Tibial nerve (tissue), 4 donors: ENCODE data around the gene TFG. TPM values are rescaled to one million over a fixed set of nuclear protein-coding genes. Genes with fewer than 3 reads are reported as not detected.
"Not testable (repeated sequence)": the region's sequence is repeated elsewhere in the genome, so short reads cannot be mapped to it uniquely, and the experiment has no call there.

Experiments used
- DNase-seq, 2 donors: peaks; one replicate each; pipeline ENCODE4 v3.0.0-alpha.2; 2019; ENCODE audit warnings: low spot score in 2 of 2
- H3K27ac ChIP-seq, 4 donors: fragments of 200-600 bp; sonication (generic) in 3 of 4; one replicate each; pipeline ENCODE4 v1.5.1; 2017 to 2019; ENCODE audit warnings: mild to moderate bottlenecking in 1 of 4
- H3K27me3 ChIP-seq, 2 donors: fragments of 200-600 bp; sonication (generic) in 1 of 2; one replicate each; pipeline versions ENCODE4 v1.5.1 to v1.6.0; 2017 to 2019
- H3K36me3 ChIP-seq, 3 donors: fragments of 200-600 bp; sonication (generic); one replicate each; pipeline ENCODE4 v1.5.1; 2018 to 2019
- H3K4me1 ChIP-seq, 4 donors: fragments of 200-600 bp; sonication (generic) in 3 of 4; one replicate each; pipeline ENCODE4 v1.5.1; 2017 to 2019
- H3K4me3 ChIP-seq, 4 donors: fragments of 200-600 bp; sonication (generic) in 3 of 4; one replicate each; pipeline ENCODE4 v1.5.1; 2017 to 2019; ENCODE audit warnings: mild to moderate bottlenecking in 1 of 4, moderate library complexity in 1 of 4
- H3K9me3 ChIP-seq, 4 donors: fragments of 200-600 bp; sonication (generic) in 3 of 4; one replicate each; pipeline ENCODE4 v1.5.1; 2017 to 2019
- CTCF ChIP-seq, 5 experiments: fragments of 200-600 bp in 3 of 5; fragments of 450-650 bp in 2 of 5; sonication (generic) in 3 of 5; IDR thresholded peaks; one replicate each; pipeline ENCODE4 v1.5.1; 2016 to 2019; ENCODE audit warnings: antibody characterized with exemption in 5 of 5, mild to moderate bottlenecking in 3 of 5, moderate library complexity in 2 of 5
- EP300 ChIP-seq, 2 donors: sonication (generic); formaldehyde crosslinking; IDR thresholded peaks; one replicate each; pipeline ENCODE4 v1.6.1; 2017; ENCODE audit warnings: antibody characterized with exemption in 2 of 2, mild to moderate bottlenecking in 1 of 2
- POLR2A ChIP-seq, 2 donors: fragments of 450-650 bp; IDR thresholded peaks; one replicate each; pipeline ENCODE4 v1.6.1; 2017; ENCODE audit warnings: antibody characterized with exemption in 2 of 2, mild to moderate bottlenecking in 2 of 2, moderate library complexity in 2 of 2
- WGBS, 2 donors: methylation state at CpG; one replicate each; pipeline ENCODE4 v1.1.5; 2018; 5-methylcytosine and 5-hydroxymethylcytosine counted together
- total RNA-seq, 4 donors: library from RNA; depleted of rRNA; stranded (reverse); fragments of >200 nt; gene quantifications; one replicate each; pipeline ENCODE4 v1.1.0, GENCODE V29; 2016

Gene TFG
- total RNA-seq: 10 to 100 TPM; 50.8 to 80.8 (median 62.8) TPM

- H3K36me3 ChIP-seq: peaks cover 0 to 8% (median 0%) of the 10 kb centered on the region in 3 donors
- no peaks in the 10 kb centered on the region for H3K27me3 ChIP-seq
- peak within 1 kb of the TSS; percentile 92 to 99 (median 96) for H3K27ac ChIP-seq
- DNase-seq: peak; percentile 93
- H3K4me1 ChIP-seq: peaks cover 0 to 36% (median 9%) of the 10 kb centered on the region in 4 donors
- WGBS, 2 donors: 1 to 2% methylated on average over 42 to 65 of the region's 76 CpGs
- peak within 1 kb of the TSS; percentile 78 to 95 (median 87) for H3K4me3 ChIP-seq
- no peaks in the 10 kb centered on the region for H3K9me3 ChIP-seq
- TF ChIP-seq POLR2A (IDR thresholded peaks at IDR 0.05) (peak; percentile 68 to 81), EP300 (IDR thresholded peaks at IDR 0.05) (peak; percentile 94 to 98), CTCF (IDR thresholded peaks at IDR 0.05) (peak in 1 of 5 experiments; percentile 29)
Observed at GRCh38 chr3:100708989-100709841, at the start of gene TFG. TFG (plus strand) TSS chr3:100709494; CDS start chr3:100713686, 4,192 bp downstream.

GRCh38 chr3:100661294-100661693, 48.0 kb upstream of the TFG start:
- H3K27me3 ChIP-seq, H3K27ac ChIP-seq, H3K36me3 ChIP-seq, H3K9me3 ChIP-seq, H3K4me3 ChIP-seq, H3K4me1 ChIP-seq, DNase-seq: not testable (repeated sequence)

DNA sequence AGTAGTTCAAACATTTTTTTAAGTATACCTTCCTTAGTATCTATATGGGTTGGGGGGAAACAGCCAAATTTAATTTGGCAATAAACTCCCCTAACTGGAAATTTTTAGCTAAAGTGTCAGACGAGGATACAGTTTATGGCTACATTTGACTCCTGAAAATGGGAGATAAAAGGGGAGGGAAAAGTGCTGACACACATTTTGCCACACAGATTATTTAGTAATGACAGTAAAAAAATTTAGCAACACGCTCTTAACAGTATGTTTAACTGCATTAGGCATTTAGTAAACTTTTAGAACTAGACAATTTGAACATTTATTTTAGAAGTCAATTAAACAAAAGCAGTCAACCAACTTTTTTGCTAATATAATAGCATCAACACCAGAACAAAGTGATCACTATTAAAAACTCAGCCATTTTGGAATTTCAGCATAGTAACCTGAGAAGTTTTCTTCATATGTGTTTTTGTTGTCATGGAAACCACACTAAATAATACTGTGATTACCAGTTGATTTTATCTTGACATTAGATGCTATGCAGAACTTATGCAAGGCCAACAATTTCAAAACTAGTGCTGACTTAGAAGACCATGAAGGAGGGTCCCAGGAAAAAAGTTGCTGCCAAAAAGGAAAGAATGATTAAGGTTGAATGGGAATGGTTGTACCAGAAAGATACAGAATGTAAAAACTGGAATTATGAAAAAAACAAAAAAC, 47.0 kb upstream of the TFG start:
- Histone ChIP-seq H3K4me1 (no peaks in the 10 kb centered on the region), H3K4me3 (no peak overlapping the region), H3K27ac (no peak overlapping the region), H3K9me3 (peaks cover 0 to under 1% (median 0%) of the 10 kb centered on the region in 4 donors), H3K27me3 (no peaks in the 10 kb centered on the region), H3K36me3 (no peaks in the 10 kb centered on the region)
- TF ChIP-seq EP300 (IDR thresholded peaks at IDR 0.05): no peak
- TF ChIP-seq CTCF (IDR thresholded peaks at IDR 0.05): no peak
- TF ChIP-seq POLR2A (IDR thresholded peaks at IDR 0.05): no peak
- 72 to 76% methylated on average over 2 of the region's 2 CpGs for WGBS, 2 donors
- DNase-seq: no peak

DNA sequence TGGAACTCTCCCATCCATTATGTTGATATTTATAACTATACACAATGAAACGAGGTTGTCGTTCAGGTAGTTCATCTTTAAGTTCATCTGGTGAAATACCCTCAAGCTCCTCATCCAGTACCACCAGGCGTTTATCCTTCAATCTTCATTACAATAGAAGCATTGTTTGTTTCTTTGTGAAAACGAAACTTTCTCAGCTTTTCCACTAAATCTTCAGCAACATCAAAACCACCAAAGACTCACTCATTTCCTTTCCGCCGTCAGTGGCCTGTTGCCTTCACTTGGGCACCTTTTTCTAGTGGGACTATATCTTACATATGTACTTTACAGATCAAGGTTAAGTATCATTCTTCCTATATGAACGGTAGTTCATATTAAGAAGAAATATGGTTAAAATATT, 44.1 kb upstream of the TFG start:
- no peaks in the 10 kb centered on the region for H3K36me3 ChIP-seq
- no peaks in the 10 kb centered on the region for H3K4me1 ChIP-seq
- H3K27me3 ChIP-seq: no peaks in the 10 kb centered on the region
- no peak overlapping the region for H3K4me3 ChIP-seq
- H3K27ac ChIP-seq: no peak overlapping the region
- WGBS, 2 donors: 39 to 41% methylated on average over 7 of the region's 7 CpGs
- H3K9me3 ChIP-seq: peaks cover 0 to 8% (median 0%) of the 10 kb centered on the region in 4 donors
- TF ChIP-seq CTCF (IDR thresholded peaks at IDR 0.05) (no peak), EP300 (IDR thresholded peaks at IDR 0.05) (no peak), POLR2A (IDR thresholded peaks at IDR 0.05) (no peak)
- DNase-seq: no peak

DNA sequence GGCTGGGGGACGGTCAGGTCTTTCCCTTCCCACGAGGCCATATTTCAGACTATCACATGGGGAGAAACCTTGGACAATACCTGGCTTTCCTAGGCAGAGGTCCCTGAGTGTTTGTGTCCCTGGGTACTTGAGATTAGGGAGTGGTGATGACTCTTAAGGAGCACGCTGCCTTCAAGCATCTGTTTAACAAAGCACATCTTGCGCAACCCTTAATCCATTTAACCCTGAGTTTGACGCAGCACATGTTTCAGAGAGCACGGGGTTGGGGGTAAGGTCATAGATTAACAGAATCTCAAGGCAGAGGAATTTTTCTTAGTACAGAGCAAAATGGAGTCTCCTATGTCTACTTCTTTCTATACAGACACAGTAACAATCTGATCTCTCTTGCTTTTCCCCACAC, 42.6 kb upstream of the TFG start:
- not testable (repeated sequence) for H3K27me3 ChIP-seq, H3K4me1 ChIP-seq, DNase-seq, H3K27ac ChIP-seq, H3K36me3 ChIP-seq, H3K4me3 ChIP-seq
- 66 to 67% methylated on average over 4 to 6 of the region's 6 CpGs for WGBS, 2 donors
- H3K9me3 ChIP-seq: peaks cover 0 to 18% (median 0%) of the 10 kb centered on the region in 4 donors

GRCh38 chr3:100667316-100667715, 42.0 kb upstream of the TFG start:
- H3K9me3 ChIP-seq: peaks cover 0 to 18% (median 0%) of the 10 kb centered on the region in 4 donors
- WGBS, 2 donors: 73 to 83% methylated on average over 1 of the region's 1 CpG
- not testable (repeated sequence) for H3K27me3 ChIP-seq, H3K27ac ChIP-seq, H3K36me3 ChIP-seq, DNase-seq, H3K4me1 ChIP-seq, H3K4me3 ChIP-seq

DNA sequence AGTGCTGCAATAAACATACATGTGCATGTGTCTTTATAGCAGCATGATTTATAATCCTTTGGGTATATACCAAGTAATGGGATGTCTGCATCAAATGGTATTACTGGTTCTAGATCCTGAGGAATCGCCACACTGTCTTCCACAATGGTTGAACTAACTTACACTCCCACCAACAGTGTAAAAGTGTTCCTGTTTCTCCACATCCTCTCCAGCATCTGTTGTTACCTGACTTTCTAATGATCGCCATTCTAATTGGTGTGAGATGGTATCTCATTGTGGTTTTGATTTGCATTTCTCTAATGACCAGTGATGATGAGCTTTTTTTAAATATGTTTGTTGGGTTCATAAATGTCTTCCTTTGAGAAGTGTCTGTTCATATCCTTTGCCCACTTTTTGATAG, 38.3 kb upstream of the TFG start:
- H3K9me3 ChIP-seq: peaks cover 0 to 18% (median 0%) of the 10 kb centered on the region in 4 donors
- not testable (repeated sequence) for H3K36me3 ChIP-seq

More for the DNA sequence above, 38.3 kb upstream of the TFG start:
- H3K27ac ChIP-seq, DNase-seq, H3K4me3 ChIP-seq, H3K27me3 ChIP-seq, H3K4me1 ChIP-seq: not testable (repeated sequence)
- whole genome bisulfite sequencing, 2 donors: 90 to 95% methylated on average over 2 of the region's 2 CpGs
